ENCODE results near the gene MOB3A.
"Not testable (repeated sequence)": the region's sequence is repeated elsewhere in the genome, so short reads cannot be mapped to it uniquely, and the experiment has no call there.

The MOB3A gene

DNA sequence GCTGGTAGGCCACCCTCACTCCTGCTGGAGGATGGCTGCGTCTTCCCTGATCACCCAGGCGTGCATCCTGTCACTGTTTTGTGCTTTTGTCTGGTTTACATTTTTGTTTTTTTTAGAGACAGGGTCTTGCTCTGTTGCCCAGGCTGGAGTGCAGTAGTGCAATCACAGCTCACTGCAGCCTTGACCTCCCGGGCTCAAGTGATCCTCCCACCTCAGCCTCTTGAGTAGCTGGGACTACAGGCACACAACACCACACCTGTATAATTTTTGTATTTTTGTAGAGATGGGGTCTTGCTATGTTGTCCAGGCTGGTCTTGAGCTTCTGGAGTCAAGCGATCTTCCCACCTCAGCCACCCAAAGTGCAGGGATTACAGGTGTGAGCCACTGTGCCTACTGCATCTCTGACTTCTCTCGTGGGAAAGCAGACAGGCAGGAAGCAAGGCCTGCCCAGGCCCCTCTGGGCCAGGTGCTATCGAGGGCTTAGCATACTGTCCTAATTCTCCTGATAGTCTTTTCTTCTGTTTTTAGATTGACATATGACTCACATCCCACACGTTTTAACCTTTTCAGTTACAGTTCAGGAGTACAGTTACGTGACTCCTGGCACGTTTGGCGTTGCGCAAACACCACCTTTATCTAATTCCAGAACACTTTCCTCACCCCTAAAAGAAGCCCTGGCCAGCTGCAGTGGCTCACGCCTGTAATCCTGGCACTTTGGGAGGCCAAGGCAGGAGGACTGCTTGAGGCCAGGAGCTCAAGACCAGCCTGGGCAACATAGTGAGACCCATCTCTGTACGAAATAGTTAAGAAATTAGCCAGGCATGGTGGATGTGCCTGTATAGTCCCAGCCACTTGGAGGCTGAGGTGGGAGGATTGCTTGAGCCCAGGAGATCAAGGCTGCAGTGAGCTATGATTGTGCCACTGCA is 9.2 kb downstream of the MOB3A start:
- H3K36me3 ChIP-seq (ENCODE audit: control insufficient read depth, insufficient read depth, low read length); H3K9me3 ChIP-seq (ENCODE audit: control insufficient read depth, insufficient read depth, low read depth, low read length); H3K9ac ChIP-seq (ENCODE audit: low read length); H3K27me3 ChIP-seq (ENCODE audit: control insufficient read depth, insufficient read depth, low read length); H3K27ac ChIP-seq (ENCODE audit: low read depth, low read length); H3K4me3 ChIP-seq (ENCODE audit: low read depth, low read length): not testable (repeated sequence)
- peaks cover 23% of the 10 kb centered on the region for H3K4me1 ChIP-seq (ENCODE audit: control insufficient read depth, insufficient read depth, low read length)

DNA sequence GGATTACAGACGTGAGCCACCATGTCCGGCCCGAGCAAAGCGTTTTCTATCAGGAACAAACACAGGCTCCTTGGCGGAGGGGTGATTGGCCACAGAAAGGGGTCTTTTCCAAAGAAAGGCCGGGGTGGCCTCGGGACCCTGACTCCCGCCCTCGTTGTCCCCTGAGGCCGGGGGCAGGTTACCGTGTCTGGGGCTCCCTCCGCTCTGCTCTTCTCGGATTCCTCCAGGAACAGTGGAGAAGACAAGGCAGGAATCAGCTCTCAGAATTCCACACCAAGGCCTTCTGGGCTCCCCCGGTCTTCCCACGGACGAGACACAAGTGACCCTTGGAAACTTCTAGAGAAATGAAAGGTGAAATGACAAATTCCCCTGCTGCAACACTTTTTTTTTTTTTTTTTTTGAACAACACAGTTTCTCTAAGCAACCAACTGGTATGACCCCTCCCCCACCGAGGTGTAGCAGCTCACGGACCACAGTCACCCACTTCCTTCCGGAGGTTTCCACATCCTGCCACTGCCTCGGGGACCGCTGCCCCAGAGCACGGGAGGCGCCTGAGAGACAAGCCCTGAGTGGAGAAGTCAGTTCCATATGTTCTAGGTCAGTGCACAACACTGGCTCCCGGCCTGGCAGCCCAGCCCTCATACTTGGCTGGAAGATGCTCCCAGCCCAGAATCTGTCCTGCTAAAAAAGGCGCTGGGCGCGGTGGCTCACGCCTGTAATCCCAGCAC is 11.0 kb downstream of the MOB3A start:
- Histone ChIP-seq H3K9me3 (ENCODE audit: control insufficient read depth, insufficient read depth, low read depth, low read length) (no peaks in the 10 kb centered on the region), H3K27me3 (ENCODE audit: control insufficient read depth, insufficient read depth, low read length) (no peaks in the 10 kb centered on the region), H3K27ac (ENCODE audit: low read depth, low read length) (no peak overlapping the region), H3K4me1 (ENCODE audit: control insufficient read depth, insufficient read depth, low read length) (peaks cover 14% of the 10 kb centered on the region), H3K4me3 (ENCODE audit: low read depth, low read length) (no peak overlapping the region), H3K36me3 (ENCODE audit: control insufficient read depth, insufficient read depth, low read length) (no peaks in the 10 kb centered on the region; the same call in 1 of the 2 replicates), H3K9ac (ENCODE audit: low read length) (no peak overlapping the region)

DNA sequence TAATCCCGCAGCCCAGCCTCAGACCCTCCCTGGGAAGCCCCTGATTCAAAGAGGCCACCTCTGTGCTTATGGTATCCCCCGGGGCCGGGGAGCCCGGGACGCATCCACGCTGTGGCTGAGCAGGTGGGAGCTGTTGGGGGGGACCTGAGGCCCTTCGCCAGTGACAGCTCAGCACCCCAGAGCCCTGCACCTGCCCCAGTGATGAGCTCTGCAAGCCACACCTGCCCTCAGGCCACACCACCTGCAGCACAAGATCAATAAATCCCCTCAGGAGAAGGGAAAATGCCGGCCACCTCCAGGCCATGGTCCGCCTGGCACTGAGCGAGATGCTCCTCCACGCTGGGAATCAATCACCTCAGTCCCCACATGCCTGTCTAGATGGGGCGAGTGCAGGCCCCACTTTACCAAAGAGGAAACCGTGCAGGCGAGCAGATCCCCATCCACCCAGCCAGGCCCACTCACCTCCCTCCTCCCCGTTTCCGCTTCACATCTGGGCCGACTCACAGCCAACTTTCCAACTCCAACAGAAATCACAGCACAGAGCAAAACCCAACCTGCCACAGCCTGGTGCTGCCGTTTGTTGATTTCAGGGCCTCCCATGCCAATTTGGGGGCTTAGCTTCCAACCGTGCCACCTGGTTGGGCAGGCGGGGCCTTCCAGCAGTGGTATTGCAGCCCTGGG is 12.8 kb downstream of the MOB3A start:
- Histone ChIP-seq H3K9ac (ENCODE audit: low read length) (no peak overlapping the region), H3K9me3 (ENCODE audit: control insufficient read depth, insufficient read depth, low read depth, low read length) (no peaks in the 10 kb centered on the region), H3K27me3 (ENCODE audit: control insufficient read depth, insufficient read depth, low read length) (no peaks in the 10 kb centered on the region), H3K27ac (ENCODE audit: low read depth, low read length) (no peak overlapping the region), H3K4me1 (ENCODE audit: control insufficient read depth, insufficient read depth, low read length) (no peaks in the 10 kb centered on the region), H3K36me3 (ENCODE audit: control insufficient read depth, insufficient read depth, low read length) (peaks cover 7% of the 10 kb centered on the region), H3K4me3 (ENCODE audit: low read depth, low read length) (no peak overlapping the region)

DNA sequence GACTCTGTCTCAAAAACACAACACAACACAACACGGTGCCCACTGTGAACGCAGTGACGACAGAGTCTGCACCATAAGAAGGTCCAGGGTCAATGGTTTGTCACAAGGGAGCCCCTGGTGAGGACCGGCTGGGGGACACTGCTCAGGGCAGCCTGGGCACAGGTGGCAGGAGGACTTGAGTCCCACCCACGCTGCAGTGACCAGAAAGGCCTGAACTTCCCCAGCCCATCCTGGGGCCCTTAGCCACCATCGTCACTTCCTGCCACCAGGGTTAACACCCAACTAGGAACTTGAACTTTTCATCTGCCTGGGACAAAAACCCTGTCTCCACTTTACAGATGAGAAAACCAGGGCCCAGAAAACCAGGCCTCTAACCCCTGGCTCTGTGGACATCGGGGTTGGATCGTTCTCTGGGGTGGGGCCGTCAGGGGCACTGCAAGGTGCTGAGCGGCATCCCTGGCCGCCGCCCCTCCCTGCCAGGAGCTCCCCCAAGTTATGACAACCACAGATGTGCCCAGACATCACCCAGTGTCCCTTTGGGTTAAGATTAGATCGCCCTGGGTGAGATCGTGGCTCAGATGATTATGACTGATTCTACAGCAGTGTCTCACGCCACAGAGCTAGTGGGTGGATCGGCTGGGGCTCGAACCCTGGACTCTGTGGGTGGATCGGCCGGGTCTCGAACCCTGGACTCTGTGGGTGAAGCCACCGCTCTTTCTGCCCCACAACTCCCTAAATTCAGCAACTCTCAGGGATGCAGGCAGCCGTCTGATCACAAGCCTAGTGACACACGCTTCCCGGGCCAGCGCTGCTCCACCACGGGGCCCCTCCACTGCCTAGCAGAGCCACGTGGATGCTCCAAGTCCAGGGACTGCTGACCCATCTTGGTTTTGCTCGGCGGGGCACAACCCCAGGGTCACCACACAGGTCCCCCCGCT is 14.0 kb downstream of the MOB3A start:
- peaks cover 17% of the 10 kb centered on the region for H3K36me3 ChIP-seq (ENCODE audit: control insufficient read depth, insufficient read depth, low read length)
- no peaks in the 10 kb centered on the region for H3K27me3 ChIP-seq (ENCODE audit: control insufficient read depth, insufficient read depth, low read length)
- no peak overlapping the region for H3K27ac ChIP-seq (ENCODE audit: low read depth, low read length)
- no peak overlapping the region for H3K9ac ChIP-seq (ENCODE audit: low read length)
- H3K9me3 ChIP-seq (ENCODE audit: control insufficient read depth, insufficient read depth, low read depth, low read length) = no peaks in the 10 kb centered on the region
- H3K4me3 ChIP-seq (ENCODE audit: low read depth, low read length) = no peak overlapping the region
- H3K4me1 ChIP-seq (ENCODE audit: control insufficient read depth, insufficient read depth, low read length) = no peaks in the 10 kb centered on the region

DNA sequence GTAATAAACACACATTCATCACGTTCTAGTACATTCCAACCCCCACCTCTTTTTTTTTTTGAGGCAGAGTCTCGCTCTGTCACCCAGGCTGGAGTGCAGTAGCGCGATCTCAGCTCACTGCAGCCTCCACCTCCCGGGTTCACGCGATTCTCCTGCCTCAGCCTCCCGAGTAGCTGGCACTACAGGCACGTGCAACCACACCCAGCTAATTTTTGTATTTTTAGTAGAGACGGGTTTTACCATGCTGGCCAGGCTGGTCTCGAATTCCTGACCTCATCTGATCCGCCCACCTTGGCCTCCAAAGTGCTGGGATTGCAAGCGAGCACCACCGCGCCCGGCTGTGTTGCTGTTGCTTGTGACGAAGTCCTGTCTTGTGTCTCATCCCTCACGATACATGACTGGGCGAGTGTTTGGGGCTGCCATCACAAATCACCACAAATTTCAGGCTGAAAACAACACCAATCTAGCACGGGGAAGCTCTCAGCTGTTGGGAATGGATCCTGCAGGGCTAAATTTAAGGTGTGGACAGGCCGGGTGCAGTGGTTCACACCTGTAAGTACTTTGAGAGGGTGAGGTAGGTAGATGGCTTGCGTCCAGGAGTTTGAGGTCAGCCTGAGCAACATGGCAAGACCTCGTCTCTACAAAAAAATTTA is 15.7 kb downstream of the MOB3A start:
- Histone ChIP-seq H3K4me1 (ENCODE audit: control insufficient read depth, insufficient read depth, low read length) (no peaks in the 10 kb centered on the region), H3K27me3 (ENCODE audit: control insufficient read depth, insufficient read depth, low read length) (no peaks in the 10 kb centered on the region), H3K27ac (ENCODE audit: low read depth, low read length) (no peak overlapping the region), H3K9me3 (ENCODE audit: control insufficient read depth, insufficient read depth, low read depth, low read length) (no peaks in the 10 kb centered on the region), H3K36me3 (ENCODE audit: control insufficient read depth, insufficient read depth, low read length) (peaks cover 24% of the 10 kb centered on the region), H3K9ac (ENCODE audit: low read length) (no peak overlapping the region), H3K4me3 (ENCODE audit: low read depth, low read length) (no peak overlapping the region)

DNA sequence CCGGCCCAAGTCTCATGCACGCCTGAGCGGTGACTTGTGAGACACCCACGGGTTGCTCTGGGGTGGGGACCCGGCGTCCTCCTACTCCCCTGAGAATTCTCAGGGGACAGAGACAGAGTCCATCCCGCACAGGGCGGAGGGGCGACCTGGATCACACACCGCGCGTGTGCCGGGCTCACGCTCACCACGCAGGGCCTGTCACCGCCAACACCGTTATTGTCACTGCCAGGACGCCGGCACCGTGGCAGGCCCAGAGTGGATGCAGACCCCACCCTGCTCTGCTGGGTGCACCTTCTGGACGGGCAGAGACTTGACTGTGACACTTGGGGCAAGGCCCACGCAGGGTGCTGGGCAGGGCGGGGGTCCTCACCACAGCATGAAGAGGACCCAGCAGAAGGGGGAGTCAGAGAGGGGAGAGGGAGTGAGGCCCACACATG is 16.2 kb downstream of the MOB3A start:
- Histone ChIP-seq H3K27ac (ENCODE audit: low read depth, low read length) (no peak overlapping the region), H3K9ac (ENCODE audit: low read length) (no peak overlapping the region), H3K4me1 (ENCODE audit: control insufficient read depth, insufficient read depth, low read length) (no peaks in the 10 kb centered on the region), H3K9me3 (ENCODE audit: control insufficient read depth, insufficient read depth, low read depth, low read length) (no peaks in the 10 kb centered on the region), H3K36me3 (ENCODE audit: control insufficient read depth, insufficient read depth, low read length) (peaks cover 25% of the 10 kb centered on the region), H3K4me3 (ENCODE audit: low read depth, low read length) (no peak overlapping the region), H3K27me3 (ENCODE audit: control insufficient read depth, insufficient read depth, low read length) (no peaks in the 10 kb centered on the region)

DNA sequence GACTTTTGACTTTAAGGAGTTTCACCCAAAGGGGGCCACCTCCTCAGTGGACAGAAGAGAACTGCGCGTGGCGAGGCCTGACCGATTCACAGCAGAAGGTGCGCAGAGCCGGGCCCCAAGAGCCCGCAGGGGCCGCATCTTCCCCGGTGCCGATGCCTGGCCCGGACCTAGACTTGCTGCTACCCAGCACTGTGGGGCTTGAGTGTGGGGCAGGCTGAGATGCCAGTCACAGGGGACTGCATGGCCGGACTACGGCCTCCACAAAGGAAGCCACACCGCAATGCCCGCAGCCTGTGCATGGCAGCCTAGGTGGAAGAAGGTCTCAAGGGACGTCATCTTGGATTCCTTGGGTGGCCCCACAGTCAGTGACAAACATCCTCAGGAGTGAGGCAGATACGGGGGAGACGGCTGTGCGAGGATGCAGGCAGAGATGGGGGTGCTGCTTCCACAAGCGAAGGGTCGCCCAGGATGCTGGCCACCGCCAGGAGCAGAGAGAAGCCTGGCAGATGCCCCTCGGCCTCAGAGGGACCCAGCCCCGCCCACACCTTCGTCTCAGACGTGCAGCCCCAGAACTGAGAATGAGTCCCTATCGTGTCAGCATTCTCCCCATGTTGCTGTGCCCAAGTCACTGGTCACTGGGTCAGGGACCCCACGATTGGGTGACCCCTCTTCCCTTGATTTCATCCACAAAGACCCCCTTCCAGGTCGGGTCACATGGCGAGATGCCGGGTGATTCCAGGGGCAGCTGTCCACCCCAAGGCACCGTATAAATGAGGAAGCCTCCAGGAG is 16.9 kb downstream of the MOB3A start:
- no peaks in the 10 kb centered on the region for H3K9me3 ChIP-seq (ENCODE audit: control insufficient read depth, insufficient read depth, low read depth, low read length)
- H3K27ac ChIP-seq (ENCODE audit: low read depth, low read length) = no peak overlapping the region
- no peak overlapping the region for H3K9ac ChIP-seq (ENCODE audit: low read length)
- H3K4me1 ChIP-seq (ENCODE audit: control insufficient read depth, insufficient read depth, low read length) = no peaks in the 10 kb centered on the region
- no peak overlapping the region for H3K4me3 ChIP-seq (ENCODE audit: low read depth, low read length)
- H3K36me3 ChIP-seq (ENCODE audit: control insufficient read depth, insufficient read depth, low read length) = peaks cover 25% of the 10 kb centered on the region
- H3K27me3 ChIP-seq (ENCODE audit: control insufficient read depth, insufficient read depth, low read length) = no peaks in the 10 kb centered on the region

DNA sequence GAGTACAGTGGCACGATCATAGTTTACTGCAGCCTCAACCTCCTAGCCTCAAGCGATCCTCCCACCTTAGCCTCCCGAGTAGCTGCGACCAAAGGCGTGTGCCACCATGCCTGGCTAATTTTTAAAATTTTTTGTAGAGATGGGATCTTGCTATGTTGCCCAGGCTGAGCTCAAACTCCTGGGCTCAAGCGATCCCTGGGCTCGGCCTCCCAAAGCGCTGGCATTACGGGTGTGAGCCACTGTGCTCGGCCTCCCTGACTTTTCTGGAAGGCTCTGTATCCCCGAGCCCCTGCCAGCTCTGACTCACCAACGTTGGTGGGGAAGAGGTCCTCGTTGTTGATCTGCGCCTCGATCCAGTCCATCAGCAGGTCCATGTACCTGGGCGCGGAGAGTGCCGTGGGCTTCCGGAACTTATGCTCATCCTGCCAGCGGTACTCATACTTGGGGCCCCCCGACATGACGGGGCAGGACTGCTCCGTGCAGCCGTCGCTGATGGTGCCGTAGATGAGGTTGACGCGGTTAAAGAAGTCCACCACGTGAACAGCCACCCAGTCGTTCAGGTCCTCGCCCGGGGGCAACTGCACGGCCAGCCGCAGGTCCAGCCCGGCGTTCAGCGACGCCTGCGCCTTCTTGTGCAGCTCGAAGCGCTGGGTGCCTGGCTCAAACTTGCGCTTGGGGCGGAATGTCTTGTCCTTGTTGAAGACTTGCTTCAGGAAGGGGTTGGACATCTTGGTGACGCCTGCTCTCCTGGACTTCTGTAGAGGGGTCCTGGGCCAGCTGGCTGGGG is 18.1 kb downstream of the MOB3A start:
- Histone ChIP-seq H3K4me1 (ENCODE audit: control insufficient read depth, insufficient read depth, low read length) (no peaks in the 10 kb centered on the region), H3K4me3 (ENCODE audit: low read depth, low read length) (no peak overlapping the region), H3K9me3 (ENCODE audit: control insufficient read depth, insufficient read depth, low read depth, low read length) (no peaks in the 10 kb centered on the region), H3K27me3 (ENCODE audit: control insufficient read depth, insufficient read depth, low read length) (no peaks in the 10 kb centered on the region), H3K36me3 (ENCODE audit: control insufficient read depth, insufficient read depth, low read length) (peaks cover 26% of the 10 kb centered on the region), H3K27ac (ENCODE audit: low read depth, low read length) (no peak overlapping the region), H3K9ac (ENCODE audit: low read length) (no peak overlapping the region)

DNA sequence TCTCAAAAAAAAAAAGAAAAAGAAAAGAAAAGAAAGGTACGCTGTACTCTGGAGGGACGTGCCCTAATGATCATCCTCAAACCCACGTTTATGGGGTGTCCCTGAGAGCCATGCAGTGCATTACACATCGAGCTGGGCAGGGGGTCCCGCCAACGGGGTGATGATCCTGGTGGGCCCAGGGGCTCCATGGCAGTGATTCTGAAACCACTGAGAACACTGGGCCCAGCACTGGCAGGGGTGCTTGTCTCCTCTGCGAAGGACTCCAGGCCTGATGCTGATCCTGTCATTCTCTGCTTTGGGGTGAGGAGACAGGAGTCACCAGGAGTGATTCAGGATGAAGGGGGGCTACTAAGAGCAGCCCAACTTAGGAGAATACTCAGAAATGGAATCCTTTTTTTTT is 18.7 kb downstream of the MOB3A start:
- H3K27me3 ChIP-seq (ENCODE audit: control insufficient read depth, insufficient read depth, low read length) = no peaks in the 10 kb centered on the region
- no peak overlapping the region for H3K27ac ChIP-seq (ENCODE audit: low read depth, low read length)
- H3K9ac ChIP-seq (ENCODE audit: low read length) = no peak overlapping the region
- H3K36me3 ChIP-seq (ENCODE audit: control insufficient read depth, insufficient read depth, low read length) = peaks cover 33% of the 10 kb centered on the region
- no peak overlapping the region for H3K4me3 ChIP-seq (ENCODE audit: low read depth, low read length)
- no peaks in the 10 kb centered on the region for H3K4me1 ChIP-seq (ENCODE audit: control insufficient read depth, insufficient read depth, low read length)
- no peaks in the 10 kb centered on the region for H3K9me3 ChIP-seq (ENCODE audit: control insufficient read depth, insufficient read depth, low read depth, low read length)
